Measurements from ENCODE around the gene CDC42.

The CDC42 gene

DNA sequence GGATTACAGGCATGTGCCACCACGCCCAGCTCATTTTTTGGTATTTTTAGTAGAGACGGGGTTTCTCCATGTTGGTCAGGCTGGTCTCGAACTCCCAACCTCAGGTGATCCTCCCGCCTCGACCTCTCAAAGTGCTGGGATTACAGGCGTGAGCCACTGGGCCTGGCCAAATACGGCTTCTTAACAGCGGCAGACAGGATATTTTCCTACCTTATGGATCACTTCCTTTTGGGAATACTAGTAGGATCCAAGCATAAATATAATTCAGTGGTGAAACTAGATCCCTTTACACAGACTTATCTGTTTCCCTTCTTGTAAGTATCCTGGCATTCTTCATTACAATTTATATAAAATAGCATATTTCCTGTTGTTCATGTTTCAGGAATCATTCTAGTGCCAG, 49.5 kb downstream of the CDC42 start:
- no peak for TF ChIP-seq CTCF (IDR thresholded peaks at IDR 0.05; ENCODE audit: insufficient read depth, low read length, missing control alignments)
- ChIA-PET CTCF (interaction anchor here (1.1 to 2.7 kb wide), 4 partner anchors 9 to 314 kb away, joined by 3 to 15 read pairs (median 10); no protein-coding TSS in a partner anchor), POLR2A (no interaction called here)
- H3K4me3 ChIP-seq (ENCODE audit: low read depth, low read length): no peak overlapping the region
- DNase-seq (ENCODE audit: low read depth, low spot score): no peak

- ChIA-PET CTCF (interaction anchor here (1.5 to 2.7 kb wide), 3 partner anchors 10 to 313 kb away, joined by 3 to 15 read pairs (median 14); no protein-coding TSS in a partner anchor), POLR2A (no interaction called here)
- DNase-seq (ENCODE audit: low read depth, low spot score): no peak
- TF ChIP-seq CTCF (IDR thresholded peaks at IDR 0.05; ENCODE audit: insufficient read depth, low read length, missing control alignments): no peak
- no peak overlapping the region for H3K4me3 ChIP-seq (ENCODE audit: low read depth, low read length)
Measured at GRCh38 chr1:22102746-22103145, 50.2 kb downstream of the CDC42 start.

- no peak overlapping the region for H3K4me3 ChIP-seq (ENCODE audit: low read depth, low read length)
- POLR2A ChIA-PET: no interaction called here
- CTCF ChIA-PET: interaction anchor here (0.7 to 5.0 kb wide), 8 partner anchors 7 to 312 kb away, joined by 3 to 75 read pairs (median 14); no protein-coding TSS in a partner anchor
- TF ChIP-seq CTCF (IDR thresholded peaks at IDR 0.05; ENCODE audit: insufficient read depth, low read length, missing control alignments): no peak
- DNase-seq (ENCODE audit: low read depth, low spot score): no peak
Measured at GRCh38 chr1:22104094-22104493, 51.6 kb downstream of the CDC42 start.

GRCh38 chr1:22104865-22105437, 52.4 kb downstream of the CDC42 start:
- CTCF ChIA-PET: interaction anchor here (0.7 to 5.0 kb wide), 34 partner anchors 8 to 374 kb away, joined by 3 to 75 read pairs (median 4); no protein-coding TSS in a partner anchor

DNA sequence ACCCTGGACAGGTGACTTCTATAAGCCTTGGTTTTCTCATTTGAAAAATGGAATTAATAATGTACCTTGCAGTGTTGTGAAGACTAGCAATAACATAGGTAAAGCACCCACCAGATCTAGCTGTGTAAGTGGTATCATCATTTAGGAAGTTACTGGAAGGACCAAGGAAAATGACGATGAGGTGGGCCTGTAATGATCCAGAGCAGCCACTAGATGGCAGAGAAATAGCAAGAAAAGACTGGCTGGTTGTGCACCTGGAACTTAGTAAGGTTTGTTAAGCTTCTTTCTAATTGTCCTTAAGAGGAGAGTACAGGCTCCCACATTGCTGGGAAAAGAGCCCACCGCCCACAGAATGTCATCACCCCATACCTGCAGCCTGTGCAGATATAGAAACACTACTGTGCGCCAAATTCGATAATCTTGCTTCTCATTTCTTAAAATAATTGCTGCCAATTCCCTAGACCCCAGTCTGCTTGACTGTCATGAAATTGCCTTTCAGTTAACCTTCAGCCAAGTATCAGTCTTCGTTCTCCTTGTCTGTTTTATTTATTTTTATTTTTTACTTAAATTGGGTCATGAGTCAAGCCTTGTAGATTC, 53.2 kb downstream of the CDC42 start:
- DNase-seq (ENCODE audit: low read depth, low spot score): no peak
- no peak overlapping the region for H3K4me3 ChIP-seq (ENCODE audit: low read depth, low read length)
- TF ChIP-seq CTCF (IDR thresholded peaks at IDR 0.05; ENCODE audit: insufficient read depth, low read length, missing control alignments): peak; percentile 78
- POLR2A ChIA-PET: no interaction called here
- CTCF ChIA-PET: interaction anchor here (0.6 to 5.0 kb wide), 34 partner anchors 9 to 534 kb away, joined by 3 to 75 read pairs (median 4); no protein-coding TSS in a partner anchor

More at GRCh38 chr1:22104865-22105437, 52.4 kb downstream of the CDC42 start:
- POLR2A ChIA-PET: no interaction called here
- DNase-seq (ENCODE audit: low read depth, low spot score): no peak
- TF ChIP-seq CTCF (IDR thresholded peaks at IDR 0.05; ENCODE audit: insufficient read depth, low read length, missing control alignments): no peak
- no peak overlapping the region for H3K4me3 ChIP-seq (ENCODE audit: low read depth, low read length)

- ChIA-PET CTCF (interaction anchor here (0.8 to 5.0 kb wide), 10 partner anchors 8 to 313 kb away, joined by 3 to 75 read pairs (median 5); no protein-coding TSS in a partner anchor), POLR2A (no interaction called here)
- TF ChIP-seq CTCF (IDR thresholded peaks at IDR 0.05; ENCODE audit: insufficient read depth, low read length, missing control alignments): no peak
- no peak overlapping the region for H3K4me3 ChIP-seq (ENCODE audit: low read depth, low read length)
- no peak for DNase-seq (ENCODE audit: low read depth, low spot score)
Measured at GRCh38 chr1:22107126-22107525, 54.6 kb downstream of the CDC42 start.

All from AG04449 (cell line).